H1 (cell line): ENCODE data around the gene SLC15A1. TPM values are rescaled to one million over a fixed set of nuclear protein-coding genes. Genes with fewer than 3 reads are reported as not detected.

ENCODE experiments used
- CTCF ChIA-PET: fragments of 300-600 bp; sonication (Branson Sonifier 250); formaldehyde crosslinking; loops from one replicate; lab custom pipeline; 2021; ENCODE audit not compliant: partially characterized antibody; lab: Charles Lee
- POLR2A ChIA-PET: fragments of 300-600 bp; sonication (Branson Sonifier 250); formaldehyde crosslinking; loops from one replicate; lab custom pipeline; 2021; ENCODE audit warnings: inconsistent platforms; ENCODE audit not compliant: partially characterized antibody; lab: Charles Lee
- DNase-seq, 2 experiments: peaks; one replicate each; pipeline versions ENCODE4 v3.0.0 to v3.0.0-alpha.2; 2010 to 2022; ENCODE audit warnings: low spot score in 2 of 2, low read depth in 1 of 2, mixed read lengths in 1 of 2
- FAIRE-seq: peaks from 2 replicates; lab custom pipeline; 2011; peaks lifted over from hg19 to GRCh38; lab: Jason Lieb, UNC
- H2AFZ ChIP-seq: 2 replicates; pipeline ENCODE4 v1.8.1; 2012; ENCODE audit warnings: low read length, inconsistent platforms
- H2AK5ac ChIP-seq: 2 replicates; pipeline ENCODE4 v1.6.1; 2013; ENCODE audit warnings: low read depth, low read length
- H2BK120ac ChIP-seq: replicated peaks from 2 replicates; pipeline ENCODE3; 2013; ENCODE audit warnings: low read depth, low read length, inconsistent platforms
- H2BK12ac ChIP-seq: 2 replicates; pipeline ENCODE4 v1.6.1; 2013; ENCODE audit warnings: low read depth, low read length
- H2BK15ac ChIP-seq: 2 replicates; pipeline ENCODE4 v1.6.1; 2013; ENCODE audit warnings: low read length
- H2BK20ac ChIP-seq: 2 replicates; pipeline ENCODE4 v1.6.1; 2013; ENCODE audit warnings: low read length
- H2BK5ac ChIP-seq: 2 replicates; pipeline ENCODE4 v1.6.1; 2013; ENCODE audit warnings: low read depth, low read length
- H3K14ac ChIP-seq: 2 replicates; pipeline ENCODE4 v1.6.1; 2013; ENCODE audit warnings: inconsistent platforms; ENCODE audit not compliant: insufficient read length
- H3K18ac ChIP-seq: 2 replicates; pipeline ENCODE4 v1.6.1; 2013; ENCODE audit warnings: low read length; ENCODE audit errors: extremely low read depth
- H3K23ac ChIP-seq: 2 replicates; pipeline ENCODE4 v1.6.1; 2013; ENCODE audit warnings: inconsistent platforms; ENCODE audit not compliant: insufficient read length
- H3K23me2 ChIP-seq: 2 replicates; pipeline ENCODE4 v1.6.1; 2013; ENCODE audit warnings: low read depth, low read length
- H3K27ac ChIP-seq: 2 replicates; pipeline ENCODE4 v1.6.1; 2011; ENCODE audit warnings: low read depth, low read length, inconsistent platforms
- H3K27me3 ChIP-seq, 4 experiments: replicated peaks in 1 of 4; 1 replicate in 1 of 4; 2 replicates in 3 of 4; pipeline versions ENCODE4 v1.6.1 to v1.8.1; 2011 to 2013; ENCODE audit warnings: low read length in 3 of 4, mild to moderate bottlenecking in 3 of 4, inconsistent platforms in 2 of 4, mixed read lengths in 2 of 4, moderate library complexity in 1 of 4; ENCODE audit not compliant: control insufficient read depth in 3 of 4, insufficient read depth in 3 of 4; ENCODE audit errors: extremely low read depth in 1 of 4
- H3K36me3 ChIP-seq, 4 experiments: 2 replicates each; pipeline versions ENCODE4 v1.6.1 to v1.8.1; 2011 to 2013; ENCODE audit warnings: mild to moderate bottlenecking in 4 of 4, low read length in 3 of 4, moderate library complexity in 2 of 4, control low read depth in 1 of 4, inconsistent platforms in 1 of 4; ENCODE audit not compliant: insufficient read depth in 4 of 4, control insufficient read depth in 2 of 4
- H3K4ac ChIP-seq: replicated peaks from 2 replicates; pipeline ENCODE3; 2013; ENCODE audit warnings: low read length, low read depth, mixed read lengths, inconsistent platforms; ENCODE audit not compliant: insufficient read length
- H3K4me1 ChIP-seq, 4 experiments: replicated peaks in 1 of 4; 1 replicate in 1 of 4; 2 replicates in 3 of 4; pipeline versions ENCODE4 v1.6.1 to v1.8.1; 2011 to 2013; ENCODE audit warnings: low read length in 3 of 4, inconsistent platforms in 2 of 4, mixed read lengths in 1 of 4; ENCODE audit not compliant: insufficient read depth in 4 of 4, control insufficient read depth in 3 of 4
- H3K4me2 ChIP-seq, 2 experiments: 2 replicates each; pipeline versions ENCODE4 v1.6.1 to v1.8.1; 2011 to 2013; ENCODE audit warnings: low read depth in 2 of 2, low read length in 2 of 2, control low read depth in 1 of 2, inconsistent platforms in 1 of 2, mild to moderate bottlenecking in 1 of 2; ENCODE audit not compliant: insufficient read depth in 1 of 2
- H3K4me3 ChIP-seq, 4 experiments: fragments of 200-600, 300-600 bp in 1 of 4; sonication (generic), shearing (Covaris generic), sonication (Bioruptor Twin) in 1 of 4; 2 replicates each; pipeline versions ENCODE4 v1.5.1 to v1.8.1; 2011 to 2016; ENCODE audit warnings: low read length in 4 of 4, low read depth in 3 of 4, control low read depth in 2 of 4, inconsistent platforms in 2 of 4, mild to moderate bottlenecking in 2 of 4, mixed read lengths in 1 of 4, moderate library complexity in 1 of 4; ENCODE audit not compliant: insufficient read depth in 2 of 4; ENCODE audit errors: extremely low read depth in 1 of 4
- H3K56ac ChIP-seq: replicated peaks from 2 replicates; pipeline ENCODE3; 2013; ENCODE audit warnings: low read depth, mild to moderate bottlenecking, mixed read lengths, low read length, inconsistent platforms; ENCODE audit not compliant: insufficient read length
- H3K79me1 ChIP-seq: 2 replicates; pipeline ENCODE4 v1.6.1; 2013; ENCODE audit warnings: low read depth, low read length, control low read depth
- H3K79me2 ChIP-seq, 2 experiments: 2 replicates each; pipeline versions ENCODE4 v1.6.1 to v1.8.1; 2012 to 2013; ENCODE audit warnings: low read length in 2 of 2, mild to moderate bottlenecking in 2 of 2, inconsistent platforms in 1 of 2; ENCODE audit not compliant: insufficient read depth in 2 of 2, control insufficient read depth in 1 of 2
- H3K9ac ChIP-seq, 4 experiments: replicated peaks in 1 of 4; 1 replicate in 1 of 4; 2 replicates in 3 of 4; pipeline versions ENCODE4 v1.6.1 to v1.8.1; 2011 to 2013; ENCODE audit warnings: low read depth in 3 of 4, low read length in 3 of 4, control low read depth in 2 of 4, mild to moderate bottlenecking in 2 of 4, moderate library complexity in 2 of 4, inconsistent platforms in 1 of 4; ENCODE audit errors: extremely low read depth in 1 of 4
- H3K9me3 ChIP-seq, 2 experiments: 2 replicates each; pipeline versions ENCODE4 v1.6.1 to v1.8.1; 2012 to 2013; ENCODE audit warnings: mild to moderate bottlenecking in 2 of 2, moderate library complexity in 2 of 2, control low read depth in 1 of 2, inconsistent platforms in 1 of 2, low read depth in 1 of 2, low read length in 1 of 2, mixed read lengths in 1 of 2; ENCODE audit not compliant: insufficient read depth in 2 of 2
- H4K20me1 ChIP-seq, 2 experiments: replicated peaks in 1 of 2; 2 replicates each; pipeline versions ENCODE3 to v1.8.1; 2011 to 2013; ENCODE audit warnings: inconsistent platforms in 2 of 2, low read length in 2 of 2, mild to moderate bottlenecking in 1 of 2; ENCODE audit not compliant: insufficient read depth in 2 of 2, control insufficient read depth in 1 of 2
- H4K5ac ChIP-seq: 2 replicates; pipeline ENCODE4 v1.6.1; 2013; ENCODE audit warnings: low read length, low read depth, mixed read lengths, inconsistent platforms; ENCODE audit not compliant: insufficient read length
- H4K8ac ChIP-seq: 2 replicates; pipeline ENCODE4 v1.8.0; 2013; ENCODE audit warnings: mild to moderate bottlenecking, moderate library complexity, low read length, inconsistent platforms; ENCODE audit not compliant: insufficient read depth; ENCODE audit errors: extremely low read depth
- H4K91ac ChIP-seq: replicated peaks from 2 replicates; pipeline ENCODE3; 2013; ENCODE audit warnings: low read length, mixed read lengths, inconsistent platforms; ENCODE audit not compliant: insufficient read length
- BCL11A ChIP-seq, 2 experiments: IDR thresholded peaks; one replicate each; pipeline ENCODE4 v1.6.1; 2011; ENCODE audit warnings: low read depth in 2 of 2, low read length in 2 of 2, mild to moderate bottlenecking in 2 of 2
- EZH2 ChIP-seq: fragments of 200-600 bp; sonication (generic); IDR thresholded peaks from 2 replicates; pipeline ENCODE4 v1.7.1; 2012; ENCODE audit warnings: low read depth, mild to moderate bottlenecking, moderate library complexity, low read length, inconsistent platforms; ENCODE audit not compliant: severe bottlenecking
- GTF2F1 ChIP-seq: IDR thresholded peaks from 2 replicates; pipeline ENCODE4 v1.6.1; 2012; ENCODE audit warnings: low read depth, low read length, improper control_type of control experiment, borderline replicate concordance
- JUND ChIP-seq: IDR thresholded peaks from 2 replicates; pipeline ENCODE4 v1.6.1; 2011; ENCODE audit warnings: mild to moderate bottlenecking, improper control_type of control experiment, low read length
- whole genome bisulfite sequencing, 2 experiments: shearing (Covaris generic) in 1 of 2; methylation state at CpG; one replicate each; pipeline versions ENCODE4 v1.1.6 to v1.1.7; 2013 to 2015; ENCODE audit warnings: low lambda C conversion rate in 2 of 2, mixed read lengths in 2 of 2, inconsistent platforms in 1 of 2, low coverage in 1 of 2, missing lambda C conversion rate in 1 of 2; ENCODE audit not compliant: insufficient replicate concordance in 2 of 2, insufficient coverage in 1 of 2, insufficient read length in 1 of 2; ENCODE audit errors: extremely low coverage in 1 of 2, missing lambda C conversion rate in 1 of 2; 5-methylcytosine and 5-hydroxymethylcytosine counted together
- polyA plus RNA-seq, 7 experiments: library from polyadenylated mRNA; depleted of rRNA in 3 of 7; stranded (reverse) in 5 of 7; unstranded in 2 of 7; fragments of >200 nt in 5 of 7; fragments of 200-250 nt in 2 of 7; gene quantifications; 1 replicate in 5 of 7; 2 replicates in 1 of 7; 4 replicates in 1 of 7; pipeline versions ENCODE4 v1.2.1 to v1.2.3, GENCODE V29; 2011 to 2013; ENCODE audit warnings: missing spikeins in 2 of 7, mixed read lengths in 2 of 7
- total RNA-seq: library from RNA; stranded (reverse); fragmentation: NEBNext Ultra II Directional; extraction: Animal tissue kit (Norgen Biotek cat#: 25700); gene quantifications from 2 replicates; pipeline ENCODE4 v1.2.1, GENCODE V29; 2021

SLC15A1 gene
- total and polyA plus RNA-seq, 2 of the 8 experiments (the other 6 are each of a cell fraction or from before 2014, with no cell fraction given), result 1.3 to 2.4 TPM

GRCh38 chr13:98691360-98691759 lies 61.1 kb downstream of the SLC15A1 start:
- H3K79me1 ChIP-seq, result no peaks in the 10 kb centered on the region; the same call in 1 of the 2 replicates
- no peak for FAIRE-seq
- no peak overlapping the region for H4K5ac ChIP-seq
- no peaks in the 10 kb centered on the region for H3K23me2 ChIP-seq
- H4K91ac ChIP-seq, result no peak overlapping the region
- H3K4me2 ChIP-seq, result no peak overlapping the region
- no peaks in the 10 kb centered on the region for H3K9me3 ChIP-seq
- no peak overlapping the region for H3K4me3 ChIP-seq
- H2BK5ac ChIP-seq, result no peak overlapping the region
- no peak overlapping the region for H4K8ac ChIP-seq
- H4K20me1 ChIP-seq, result no peaks in the 10 kb centered on the region
- H2BK12ac ChIP-seq, result no peak overlapping the region
- no peak overlapping the region for H2BK20ac ChIP-seq
- H3K27me3 ChIP-seq, result no peaks in the 10 kb centered on the region
- POLR2A ChIA-PET, result no interaction called here
- peaks cover 0 to 10% (median 5%) of the 10 kb centered on the region in 4 experiments; a peak in 4 of 7 replicates for H3K4me1 ChIP-seq
- H3K56ac ChIP-seq, result no peak overlapping the region
- no peak overlapping the region for H3K27ac ChIP-seq
- H2BK120ac ChIP-seq, result no peak overlapping the region
- TF ChIP-seq BCL11A (IDR thresholded peaks at IDR 0.05; ENCODE audit: low read depth in 2 of 2, low read length in 2 of 2), result no peak
- TF ChIP-seq JUND, result no peak
- TF ChIP-seq GTF2F1, result no peak
- TF ChIP-seq EZH2, result no peak
- TF ChIP-seq, all 59 proteins: peak for 0
- Histone ChIP-seq H3K23ac (no peak overlapping the region), H2AFZ (no peak overlapping the region), H2BK15ac (no peak overlapping the region), H3K9ac (no peak overlapping the region), H3K18ac (no peak overlapping the region), H2AK5ac (no peak overlapping the region), H3K36me3 (no peaks in the 10 kb centered on the region), H3K4ac (no peak overlapping the region), H3K14ac (no peak overlapping the region), H3K79me2 (no peaks in the 10 kb centered on the region)
- 82% methylated on average over 4 of the region's 4 CpGs; no CpG with 5 or more reads in 1 of the 2 experiments for WGBS, 2 experiments
- no peak for DNase-seq
- CTCF ChIA-PET, result interaction anchor here (1.1 to 1.6 kb wide), 2 partner anchors 102 to 246 kb away, joined by 3 to 4 read pairs; no protein-coding TSS in a partner anchor
